Activated CD8-positive, alpha-beta memory T cell treated with anti-CD3 and anti-CD28 coated beads, Interleukin-2, amount 50 U/mL, for 24 hours (primary cell): ENCODE results near the gene PSMB4.
"Not testable (repeated sequence)": the region's sequence is repeated elsewhere in the genome, so short reads cannot be mapped to it uniquely, and the experiment has no call there.

ENCODE experiments used
- DNase-seq: peaks from one replicate; pipeline ENCODE4 v3.0.0-alpha.2; 2020; ENCODE audit errors: extremely low read depth

PSMB4 gene

GRCh38 chr1:151390221-151391078 lies 8.9 kb upstream of the PSMB4 start:
- not testable (repeated sequence) for DNase-seq

DNA sequence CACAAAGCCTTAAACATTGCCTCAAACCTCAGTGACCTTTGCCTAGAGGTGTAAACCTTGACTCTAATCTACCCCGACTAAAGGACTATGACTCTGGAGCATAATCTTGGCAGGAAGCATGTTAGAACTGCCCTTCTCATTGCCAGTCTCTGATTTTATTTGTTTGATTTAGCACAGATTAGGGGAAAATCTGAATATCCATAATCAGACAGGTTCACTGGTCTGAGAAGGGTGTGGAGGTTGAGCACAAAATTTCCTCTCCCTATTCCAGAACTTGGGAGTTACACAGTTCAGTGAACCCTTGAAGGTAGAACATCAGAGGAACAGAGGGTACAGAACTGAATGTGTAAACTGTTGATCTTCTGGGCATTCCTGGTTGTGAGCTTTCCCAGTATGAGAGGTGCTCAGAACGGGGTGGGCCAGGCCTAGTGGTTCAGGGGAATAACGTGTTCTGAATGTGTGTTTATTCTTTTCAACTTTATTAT lies 8.3 kb upstream of the PSMB4 start:
- no peak for DNase-seq

- DNase-seq, result no peak
Observed at GRCh38 chr1:151393583-151393982, 5.8 kb upstream of the PSMB4 start.

DNA sequence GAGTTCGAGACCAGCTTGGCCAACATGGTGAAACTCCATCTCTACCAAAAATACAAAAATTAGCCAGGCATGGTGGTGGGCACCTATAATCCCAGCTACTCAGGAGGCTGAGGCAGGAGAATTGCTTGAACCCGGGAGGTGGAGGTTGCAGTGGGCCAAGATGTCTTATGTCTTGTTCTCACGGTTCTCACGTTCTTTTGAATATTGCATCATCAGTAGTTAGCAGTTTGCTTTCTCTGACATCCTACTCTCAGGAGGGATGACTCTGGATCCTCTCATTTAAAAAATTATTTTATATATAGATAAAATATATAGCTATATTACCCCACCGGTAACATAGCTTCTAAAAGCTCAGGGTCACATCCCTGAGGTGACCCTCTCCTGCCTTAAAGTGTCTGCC lies 3.1 kb upstream of the PSMB4 start:
- not testable (repeated sequence) for DNase-seq

DNA sequence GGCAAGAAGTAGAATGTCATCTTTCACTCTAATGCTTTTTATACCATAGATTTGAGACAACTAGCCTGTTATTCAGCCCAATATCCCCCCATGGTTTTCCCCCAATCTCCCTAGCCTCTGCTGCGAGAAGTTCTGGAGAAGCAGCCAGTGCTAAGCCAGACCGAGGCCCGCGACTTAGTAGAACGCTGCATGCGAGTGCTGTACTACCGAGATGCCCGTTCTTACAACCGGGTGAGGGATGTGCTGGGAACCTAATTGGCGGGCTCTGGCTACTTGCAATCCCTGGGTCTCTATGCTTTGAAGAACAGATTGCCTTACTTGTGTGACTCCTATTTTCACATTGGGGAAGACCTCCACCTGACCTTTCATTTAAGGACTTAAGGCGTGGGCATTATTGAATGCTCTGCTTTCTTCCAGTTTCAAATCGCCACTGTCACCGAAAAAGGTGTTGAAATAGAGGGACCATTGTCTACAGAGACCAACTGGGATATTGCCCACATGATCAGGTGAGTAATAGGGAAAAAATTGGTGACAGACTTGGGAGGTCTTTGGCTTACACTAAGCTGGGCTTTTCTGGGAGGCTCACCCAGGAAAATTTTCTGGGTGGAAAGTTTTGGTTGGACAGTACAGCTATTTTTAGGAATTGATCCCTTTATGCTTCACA lies 1.9 kb downstream of the PSMB4 start:
- no peak for DNase-seq

GRCh38 chr1:151401860-151402259 lies 2.5 kb downstream of the PSMB4 start:
- no peak for DNase-seq

DNA sequence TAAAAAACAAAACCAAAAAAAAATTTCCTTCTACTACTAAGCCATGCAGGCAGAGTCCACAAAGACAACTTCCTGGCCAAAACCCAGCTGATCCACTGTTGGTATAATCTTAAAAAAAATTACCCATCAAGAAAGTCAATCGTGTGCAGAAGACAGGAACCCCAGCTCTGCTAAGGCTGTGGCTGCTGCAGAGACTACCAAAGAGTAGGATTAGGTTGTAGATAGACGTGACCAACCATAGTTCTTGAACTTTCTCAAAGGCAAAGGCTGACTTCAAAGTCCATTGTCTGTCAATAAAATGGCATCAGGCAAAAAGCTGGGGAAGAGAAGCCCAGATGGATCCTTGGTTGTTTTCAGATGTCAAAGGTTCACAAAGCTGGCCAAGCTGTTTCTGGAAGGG lies 3.4 kb downstream of the PSMB4 start:
- DNase-seq, result no peak

- DNase-seq, result no peak
Observed at GRCh38 chr1:151403612-151404011, 4.2 kb downstream of the PSMB4 start.

- no peak for DNase-seq
Observed at GRCh38 chr1:151405187-151405951, 6.0 kb downstream of the PSMB4 start.

DNA sequence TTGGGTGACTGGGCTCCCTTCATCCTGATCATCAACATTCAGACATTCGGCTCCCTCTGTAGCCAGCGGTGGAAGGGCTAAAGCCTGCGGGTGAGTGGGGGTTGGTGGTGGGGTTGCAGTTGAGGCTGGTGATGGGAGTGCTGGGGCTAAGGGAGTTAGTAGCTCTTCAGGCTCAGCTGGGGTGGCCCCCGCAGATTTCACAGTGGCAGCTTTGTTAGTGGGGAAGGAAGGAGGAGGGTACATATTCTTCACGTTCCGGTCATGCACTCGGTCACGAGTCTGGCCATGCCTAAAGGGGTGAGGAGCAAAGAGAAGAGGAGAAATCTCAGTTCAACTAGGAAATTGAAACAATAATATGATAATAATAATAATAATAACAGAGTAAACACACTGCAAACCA lies 6.8 kb downstream of the PSMB4 start:
- DNase-seq, result no peak

DNA sequence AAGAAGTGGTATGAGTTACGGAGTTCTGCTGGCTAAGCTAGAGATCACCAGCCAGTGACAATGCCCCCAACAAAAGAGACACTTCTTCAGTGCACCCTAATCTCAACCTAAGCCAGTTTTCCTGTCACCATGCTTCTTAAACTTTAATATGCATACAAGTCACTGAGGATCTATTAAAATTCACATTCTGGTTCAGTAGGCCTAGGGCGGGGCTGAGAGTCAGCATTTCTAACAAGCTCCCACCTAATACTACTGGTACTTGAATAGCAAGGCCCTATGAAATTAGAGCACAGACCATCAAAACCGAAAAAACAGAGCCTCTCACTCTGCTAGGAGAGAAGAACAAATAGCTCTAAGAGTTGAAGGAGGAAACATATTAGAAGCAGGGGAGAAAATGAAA lies 7.9 kb downstream of the PSMB4 start:
- DNase-seq, result no peak

GRCh38 chr1:151408891-151409290 lies 9.5 kb downstream of the PSMB4 start:
- DNase-seq, result no peak

- no peak for DNase-seq
Observed at GRCh38 chr1:151411884-151412283, 12.5 kb downstream of the PSMB4 start.

- no peak for DNase-seq
Observed at GRCh38 chr1:151416231-151416630, 16.9 kb downstream of the PSMB4 start.

- no peak for DNase-seq
Observed at GRCh38 chr1:151418081-151418480, 18.7 kb downstream of the PSMB4 start.

GRCh38 chr1:151419819-151420218 lies 20.4 kb downstream of the PSMB4 start:
- no peak for DNase-seq

GRCh38 chr1:151425103-151425502 lies 25.7 kb downstream of the PSMB4 start:
- DNase-seq, result no peak

DNA sequence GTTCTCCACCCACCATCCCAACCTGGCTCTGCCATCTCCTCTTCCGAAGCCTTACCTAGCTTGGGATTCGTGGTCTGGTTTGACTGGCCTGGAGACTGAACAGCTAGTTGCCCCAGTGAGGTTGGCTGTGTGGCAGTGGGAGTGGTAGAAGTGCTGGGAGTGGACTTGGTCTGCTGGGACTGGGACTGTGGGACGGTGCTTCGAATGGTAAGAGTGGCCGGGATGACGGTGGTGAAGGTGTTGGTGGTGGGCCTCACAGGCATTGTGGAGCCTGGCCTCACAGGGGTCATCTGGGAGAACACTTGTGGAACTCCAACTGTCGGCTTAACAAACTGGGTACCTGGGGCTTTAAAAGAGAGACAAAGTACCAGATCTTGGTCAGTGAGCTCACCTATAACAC lies 28.7 kb downstream of the PSMB4 start:
- DNase-seq, result no peak

DNA sequence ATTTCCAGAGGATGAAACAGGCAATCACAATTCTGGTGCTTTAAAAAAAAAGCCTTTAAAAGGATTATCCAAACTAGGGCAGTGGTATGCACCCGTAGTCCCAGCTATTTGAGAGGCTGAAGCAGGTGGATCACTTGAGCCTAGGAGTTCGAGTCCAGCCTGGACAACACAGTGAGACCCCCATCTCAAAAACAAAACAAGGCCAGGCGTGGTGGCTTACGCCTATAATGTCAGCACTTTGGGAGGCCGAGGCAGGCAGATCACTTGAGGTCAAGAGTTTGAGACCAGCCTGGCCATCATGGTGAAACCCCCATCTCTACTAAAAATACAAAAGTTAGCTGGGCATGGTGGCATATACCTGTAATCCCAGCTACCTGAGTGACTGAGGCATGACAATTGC lies 34.5 kb downstream of the PSMB4 start:
- not testable (repeated sequence) for DNase-seq

- DNase-seq, result no peak
Observed at GRCh38 chr1:151435174-151435573, 35.8 kb downstream of the PSMB4 start.

GRCh38 chr1:151436985-151437384 lies 37.6 kb downstream of the PSMB4 start:
- no peak for DNase-seq

- DNase-seq, result not testable (repeated sequence)
Observed at GRCh38 chr1:151437396-151437795, 38.0 kb downstream of the PSMB4 start.
